Measurements from ENCODE around the gene USP46. TPM values are rescaled to one million over a fixed set of nuclear protein-coding genes. Genes with fewer than 3 reads are reported as not detected.

USP46 gene
- total RNA-seq, 1 experiment from 2014 or later, result 48.1 TPM

- Mint-ChIP-seq H3K27ac (no peak overlapping the region), H3K36me3 (peaks cover 42% of the 10 kb centered on the region), H3K9me3 (peaks cover 6% of the 10 kb centered on the region), H3K4me3 (no peak overlapping the region), H3K27me3 (ENCODE audit: low read depth) (no peaks in the 10 kb centered on the region), H3K4me1 (peaks cover 11% of the 10 kb centered on the region)
- ATAC-seq, result no peak
- TF ChIP-seq ZNF317 (CRISPR knock-in tag; IDR thresholded peaks at IDR 0.05; ENCODE audit: borderline replicate concordance, low read depth), result peak; percentile 80
- TF ChIP-seq TEAD1 (CRISPR knock-in tag; IDR thresholded peaks at IDR 0.05), result no peak
- TF ChIP-seq TP53 (CRISPR knock-in tag; IDR thresholded peaks at IDR 0.05), result no peak
- TF ChIP-seq MXD4 (CRISPR knock-in tag; IDR thresholded peaks at IDR 0.05; ENCODE audit: borderline replicate concordance), result no peak
- TF ChIP-seq IRF2 (CRISPR knock-in tag; IDR thresholded peaks at IDR 0.05; ENCODE audit: borderline replicate concordance, low read depth), result no peak
- POLR2A ChIA-PET, result no interaction called here
- no peak for DNase-seq (ENCODE audit: low spot score)
- CTCF ChIA-PET, result no interaction called here
These were observed 44.9 kb downstream of the USP46 start for GRCh38 chr4:52614241-52614640.

- peaks cover 61% of the 10 kb centered on the region for H3K36me3 Mint-ChIP-seq
- CTCF ChIA-PET, result no interaction called here
These were observed 46.8 kb downstream of the USP46 start for GRCh38 chr4:52612341-52612740.

More at GRCh38 chr4:52612341-52612740, 46.8 kb downstream of the USP46 start:
- no peak for TF ChIP-seq IRF1 (CRISPR knock-in tag; IDR thresholded peaks at IDR 0.05)
- TF ChIP-seq IRF2 (CRISPR knock-in tag; IDR thresholded peaks at IDR 0.05; ENCODE audit: borderline replicate concordance, low read depth), result no peak
- TF ChIP-seq FOXP4 (CRISPR knock-in tag; IDR thresholded peaks at IDR 0.05), result no peak
- no peak for TF ChIP-seq ZNF512 (CRISPR knock-in tag; IDR thresholded peaks at IDR 0.05; ENCODE audit: borderline replicate concordance)
- no peak for TF ChIP-seq ATF2 (CRISPR knock-in tag; IDR thresholded peaks at IDR 0.05; ENCODE audit: borderline replicate concordance, low read depth)
- no peak for TF ChIP-seq AFF4 (CRISPR knock-in tag; IDR thresholded peaks at IDR 0.05; ENCODE audit: borderline replicate concordance)
- no peak for TF ChIP-seq ZNF219 (CRISPR knock-in tag; IDR thresholded peaks at IDR 0.05; ENCODE audit: borderline replicate concordance)
- TF ChIP-seq HMGA2 (CRISPR knock-in tag; IDR thresholded peaks at IDR 0.05), result no peak
- no peak for TF ChIP-seq SMAD4 (CRISPR knock-in tag; IDR thresholded peaks at IDR 0.05)
- peaks cover 6% of the 10 kb centered on the region for H3K9me3 Mint-ChIP-seq
- no peaks in the 10 kb centered on the region for H3K27me3 Mint-ChIP-seq (ENCODE audit: low read depth)
- POLR2A ChIA-PET, result no interaction called here
- no peak overlapping the region for H3K4me3 Mint-ChIP-seq
- no peak; the same call in 1 of the 2 replicates for ATAC-seq
- H3K27ac Mint-ChIP-seq, result no peak overlapping the region
- H3K4me1 Mint-ChIP-seq, result peaks cover 3% of the 10 kb centered on the region; the same call in 1 of the 2 replicates
- no peak for DNase-seq (ENCODE audit: low spot score)
